Thyroid gland (tissue), 4 donors: ENCODE measurements around the gene DPP10. TPM values are rescaled to one million over a fixed set of nuclear protein-coding genes. Genes with fewer than 3 reads are reported as not detected.

ENCODE experiments used
- DNase-seq, 2 donors: peaks; one replicate each; pipeline ENCODE4 v3.0.0-alpha.2; 2019
- H3K27ac ChIP-seq, 3 donors: fragments of 200-600 bp; sonication (generic); 1 replicate in 2 of 3; 2 replicates in 1 of 3; pipeline ENCODE4 v1.5.1; 2016 to 2019; ENCODE audit warnings: mild to moderate bottlenecking in 1 of 3, moderate library complexity in 1 of 3
- H3K27me3 ChIP-seq: fragments of 200-600 bp; sonication (generic); one replicate; pipeline ENCODE4 v1.5.1; 2019
- H3K36me3 ChIP-seq, 2 donors: fragments of 200-600 bp; sonication (generic); one replicate each; pipeline ENCODE4 v1.5.1; 2016 to 2019
- H3K4me1 ChIP-seq, 2 donors: fragments of 200-600 bp; sonication (generic); one replicate each; pipeline ENCODE4 v1.5.1; 2017 to 2019
- H3K4me3 ChIP-seq, 3 donors: fragments of 200-600 bp; sonication (generic); replicated peaks in 1 of 3; 1 replicate in 2 of 3; 2 replicates in 1 of 3; pipeline ENCODE4 v1.5.1; 2016; ENCODE audit warnings: mild to moderate bottlenecking in 1 of 3
- H3K9me3 ChIP-seq: fragments of 200-600 bp; sonication (generic); one replicate; pipeline ENCODE4 v1.5.1; 2017
- POLR2A ChIP-seq, 2 donors: fragments of 450-650 bp; IDR thresholded peaks; one replicate each; pipeline ENCODE4 v1.6.1; 2017; ENCODE audit warnings: antibody characterized with exemption in 2 of 2, mild to moderate bottlenecking in 2 of 2, moderate library complexity in 1 of 2
- WGBS, 2 donors: methylation state at CpG; one replicate each; pipeline ENCODE4 v1.1.5; 2017; 5-methylcytosine and 5-hydroxymethylcytosine counted together
- intact Hi-C: fragments of 100-400 bp; cut with DNase I; formaldehyde crosslinking; loops from one replicate; pipeline ENCODE4 v1.15.1; 2023
- total RNA-seq, 4 donors: library from RNA; depleted of rRNA; stranded (reverse); fragments of >200 nt; gene quantifications; one replicate each; pipeline ENCODE4 v1.2.3, GENCODE V29; 2016
- TF ChIP-seq, protein P1 (sequence below), 6 experiments: fragments of 200-600 bp in 3 of 6; fragments of 450-650 bp in 3 of 6; sonication (generic) in 3 of 6; IDR thresholded peaks; one replicate each; pipeline ENCODE4 v1.5.1; 2016 to 2019; ENCODE audit warnings: antibody characterized with exemption in 6 of 6, mild to moderate bottlenecking in 2 of 6, inconsistent platforms in 1 of 6, moderate library complexity in 1 of 6

Gene DPP10
- total RNA-seq, 4 donors from 2014 or later: 0.63 to 1.3 TPM; not detected in 2

DNA sequence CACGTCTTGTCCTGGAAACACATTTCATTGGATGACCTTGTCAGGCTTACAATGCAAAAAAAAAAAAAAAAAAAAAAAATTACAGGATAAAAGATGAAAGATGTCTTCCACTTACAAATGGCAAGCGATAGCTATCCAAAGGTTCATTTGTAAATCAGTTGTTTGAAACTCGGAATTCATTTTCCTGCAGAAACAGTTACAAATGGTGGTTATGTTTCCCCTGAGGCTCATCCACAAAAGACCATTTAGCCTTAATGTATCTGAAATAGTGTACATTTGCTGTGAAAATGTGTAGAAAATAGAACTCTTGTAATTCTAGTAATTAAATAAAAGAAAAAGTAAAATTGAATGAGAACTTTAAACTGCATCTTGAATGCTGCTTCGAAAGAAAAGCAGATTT is 25.9 kb downstream of the DPP10 start:
- Histone ChIP-seq H3K9me3 (no peaks in the 10 kb centered on the region), H3K27me3 (no peaks in the 10 kb centered on the region), H3K27ac (no peak overlapping the region), H3K4me3 (no peak overlapping the region), H3K4me1 (peaks cover 8 to 18% of the 10 kb centered on the region in 2 donors), H3K36me3 (no peaks in the 10 kb centered on the region)
- intact Hi-C loops: no loop called here
- WGBS, 2 donors: 85 to 94% methylated on average over 4 of the region's 4 CpGs
- TF ChIP-seq, protein P1, sequence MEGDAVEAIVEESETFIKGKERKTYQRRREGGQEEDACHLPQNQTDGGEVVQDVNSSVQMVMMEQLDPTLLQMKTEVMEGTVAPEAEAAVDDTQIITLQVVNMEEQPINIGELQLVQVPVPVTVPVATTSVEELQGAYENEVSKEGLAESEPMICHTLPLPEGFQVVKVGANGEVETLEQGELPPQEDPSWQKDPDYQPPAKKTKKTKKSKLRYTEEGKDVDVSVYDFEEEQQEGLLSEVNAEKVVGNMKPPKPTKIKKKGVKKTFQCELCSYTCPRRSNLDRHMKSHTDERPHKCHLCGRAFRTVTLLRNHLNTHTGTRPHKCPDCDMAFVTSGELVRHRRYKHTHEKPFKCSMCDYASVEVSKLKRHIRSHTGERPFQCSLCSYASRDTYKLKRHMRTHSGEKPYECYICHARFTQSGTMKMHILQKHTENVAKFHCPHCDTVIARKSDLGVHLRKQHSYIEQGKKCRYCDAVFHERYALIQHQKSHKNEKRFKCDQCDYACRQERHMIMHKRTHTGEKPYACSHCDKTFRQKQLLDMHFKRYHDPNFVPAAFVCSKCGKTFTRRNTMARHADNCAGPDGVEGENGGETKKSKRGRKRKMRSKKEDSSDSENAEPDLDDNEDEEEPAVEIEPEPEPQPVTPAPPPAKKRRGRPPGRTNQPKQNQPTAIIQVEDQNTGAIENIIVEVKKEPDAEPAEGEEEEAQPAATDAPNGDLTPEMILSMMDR (IDR thresholded peaks at IDR 0.05): no peak
- DNase-seq: no peak

DNA sequence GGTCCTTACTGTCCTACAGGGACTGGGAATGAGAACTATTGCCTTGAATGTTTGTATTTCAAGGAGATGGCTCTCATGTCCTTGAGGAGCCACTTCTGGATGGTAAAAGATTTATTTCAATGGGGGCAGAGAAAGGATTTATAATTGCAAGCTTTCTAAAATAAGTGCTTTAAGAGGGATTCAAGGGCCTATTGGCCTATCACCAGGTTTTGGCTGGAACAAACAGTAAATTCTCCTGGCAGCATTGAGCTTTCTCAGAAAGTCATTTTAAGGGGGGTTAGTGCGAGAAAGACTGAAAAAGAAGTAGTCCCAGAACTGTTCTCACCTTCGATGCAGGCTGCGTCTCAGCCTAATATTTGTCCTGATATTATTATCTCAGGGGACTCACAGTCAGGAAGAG is 29.8 kb downstream of the DPP10 start:
- Histone ChIP-seq H3K4me3 (no peak overlapping the region), H3K27me3 (no peaks in the 10 kb centered on the region), H3K9me3 (no peaks in the 10 kb centered on the region), H3K4me1 (peaks cover 8 to 18% of the 10 kb centered on the region in 2 donors), H3K36me3 (no peaks in the 10 kb centered on the region), H3K27ac (no peak overlapping the region)
- TF ChIP-seq POLR2A (IDR thresholded peaks at IDR 0.05): no peak
- TF ChIP-seq, protein P1 (IDR thresholded peaks at IDR 0.05): no peak
- 33 to 55% methylated on average over 3 of the region's 3 CpGs for WGBS, 2 donors
- peak; percentile 33 to 54 for DNase-seq
- intact Hi-C loops: no loop called here

DNA sequence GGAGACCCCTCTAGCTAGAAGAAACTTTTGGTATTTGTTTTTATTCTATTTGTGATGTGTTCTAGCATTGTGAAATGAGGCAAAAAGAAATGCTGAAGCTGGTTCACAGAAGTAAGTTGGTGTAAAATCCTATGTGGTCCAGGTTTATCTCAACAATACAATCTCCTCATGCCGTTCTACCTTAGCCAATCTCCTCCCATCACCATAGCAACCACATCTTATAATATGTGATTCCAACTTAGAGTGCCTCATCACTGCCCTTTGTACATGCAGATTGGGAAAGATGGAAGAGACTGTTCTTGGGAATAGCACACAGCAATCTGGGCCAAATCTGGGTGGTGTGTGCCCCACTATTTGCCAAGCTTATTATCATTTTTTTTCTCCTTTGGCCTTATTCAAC is 30.3 kb downstream of the DPP10 start:
- no peak for TF ChIP-seq POLR2A (IDR thresholded peaks at IDR 0.05)
- TF ChIP-seq, protein P1 (IDR thresholded peaks at IDR 0.05): no peak
- no peaks in the 10 kb centered on the region for H3K9me3 ChIP-seq
- DNase-seq: no peak
- 71 to 81% methylated on average over 1 of the region's 1 CpG for whole genome bisulfite sequencing, 2 donors
- H3K27ac ChIP-seq: no peak overlapping the region
- peaks cover 8 to 18% of the 10 kb centered on the region in 2 donors for H3K4me1 ChIP-seq
- no peaks in the 10 kb centered on the region for H3K27me3 ChIP-seq
- no peaks in the 10 kb centered on the region for H3K36me3 ChIP-seq
- intact Hi-C loops: no loop called here
- no peak overlapping the region for H3K4me3 ChIP-seq

DNA sequence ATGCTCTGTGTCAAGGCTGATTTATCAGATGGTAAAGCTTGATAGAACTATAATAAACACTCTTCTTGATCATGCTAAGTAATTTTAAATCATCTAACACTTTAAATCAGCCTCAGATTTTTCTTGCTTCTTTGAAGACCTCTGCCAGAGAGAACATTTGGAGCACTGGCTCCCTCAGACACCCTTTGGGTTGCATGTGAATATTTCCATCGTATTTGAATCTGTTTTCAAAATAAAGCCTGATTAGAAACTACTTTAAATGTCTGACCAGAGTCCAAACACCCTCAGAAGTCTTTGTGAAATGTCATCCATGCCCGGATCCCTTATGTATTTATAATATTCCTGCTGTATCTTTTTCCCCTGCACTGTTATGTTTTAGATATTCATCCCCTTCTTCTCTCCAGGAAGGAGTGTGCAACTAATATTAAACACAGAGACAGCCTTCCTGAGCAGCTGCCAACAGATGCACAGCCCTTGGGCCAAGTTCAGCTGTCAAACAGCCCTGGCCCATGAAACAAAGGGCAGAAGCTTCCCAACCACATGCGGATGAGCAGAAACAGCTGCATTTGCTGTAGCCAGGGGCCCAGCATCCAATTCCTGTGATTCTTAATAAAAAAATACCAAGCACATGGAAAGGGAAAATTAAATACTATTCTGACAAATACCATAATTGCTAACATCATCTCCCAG is 46.5 kb downstream of the DPP10 start:
- no peak for DNase-seq
- no peak for TF ChIP-seq POLR2A (IDR thresholded peaks at IDR 0.05)
- TF ChIP-seq, protein P1 (IDR thresholded peaks at IDR 0.05): no peak
- intact Hi-C loops: no loop called here
- Histone ChIP-seq H3K9me3 (no peaks in the 10 kb centered on the region), H3K4me1 (no peaks in the 10 kb centered on the region), H3K36me3 (no peaks in the 10 kb centered on the region), H3K4me3 (no peak overlapping the region), H3K27ac (no peak overlapping the region), H3K27me3 (no peaks in the 10 kb centered on the region)
- WGBS, 2 donors: 77 to 82% methylated on average over 3 of the region's 3 CpGs

DNA sequence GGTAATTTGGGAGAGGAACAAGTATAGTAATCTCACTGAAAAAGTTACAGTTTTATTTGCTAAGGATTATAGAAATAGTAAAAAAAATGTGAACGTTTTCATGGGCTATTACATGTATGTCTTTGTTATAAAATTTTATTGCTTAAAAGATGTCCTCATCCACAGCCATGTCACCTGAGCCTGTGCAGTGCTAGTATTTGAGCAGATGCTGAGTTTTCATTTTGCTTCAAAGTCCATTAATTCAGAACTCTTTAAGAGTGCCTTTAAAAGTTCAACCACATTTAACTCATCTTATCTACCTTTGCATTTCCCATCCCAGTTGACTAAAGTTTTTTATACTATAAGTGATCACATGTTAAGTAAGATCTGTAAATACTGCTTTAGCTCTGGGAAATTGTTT is 52.6 kb downstream of the DPP10 start:
- Histone ChIP-seq H3K36me3 (no peaks in the 10 kb centered on the region), H3K27ac (no peak overlapping the region), H3K9me3 (no peaks in the 10 kb centered on the region), H3K27me3 (no peaks in the 10 kb centered on the region), H3K4me1 (no peaks in the 10 kb centered on the region), H3K4me3 (no peak overlapping the region)
- intact Hi-C loops: no loop called here
- DNase-seq: no peak
- no peak for TF ChIP-seq POLR2A (IDR thresholded peaks at IDR 0.05)
- TF ChIP-seq, protein P1 (IDR thresholded peaks at IDR 0.05): no peak
- WGBS, 2 donors: 49 to 59% methylated on average over 1 of the region's 1 CpG
